ENCODE results near the gene OR1D5. TPM values are rescaled to one million over a fixed set of nuclear protein-coding genes. Genes with fewer than 3 reads are reported as not detected.
"Not testable (repeated sequence)": the region's sequence is repeated elsewhere in the genome, so short reads cannot be mapped to it uniquely, and the experiment has no call there.

OR1D5 gene
- total RNA-seq, 1 experiment from 2014 or later, result not detected

DNA sequence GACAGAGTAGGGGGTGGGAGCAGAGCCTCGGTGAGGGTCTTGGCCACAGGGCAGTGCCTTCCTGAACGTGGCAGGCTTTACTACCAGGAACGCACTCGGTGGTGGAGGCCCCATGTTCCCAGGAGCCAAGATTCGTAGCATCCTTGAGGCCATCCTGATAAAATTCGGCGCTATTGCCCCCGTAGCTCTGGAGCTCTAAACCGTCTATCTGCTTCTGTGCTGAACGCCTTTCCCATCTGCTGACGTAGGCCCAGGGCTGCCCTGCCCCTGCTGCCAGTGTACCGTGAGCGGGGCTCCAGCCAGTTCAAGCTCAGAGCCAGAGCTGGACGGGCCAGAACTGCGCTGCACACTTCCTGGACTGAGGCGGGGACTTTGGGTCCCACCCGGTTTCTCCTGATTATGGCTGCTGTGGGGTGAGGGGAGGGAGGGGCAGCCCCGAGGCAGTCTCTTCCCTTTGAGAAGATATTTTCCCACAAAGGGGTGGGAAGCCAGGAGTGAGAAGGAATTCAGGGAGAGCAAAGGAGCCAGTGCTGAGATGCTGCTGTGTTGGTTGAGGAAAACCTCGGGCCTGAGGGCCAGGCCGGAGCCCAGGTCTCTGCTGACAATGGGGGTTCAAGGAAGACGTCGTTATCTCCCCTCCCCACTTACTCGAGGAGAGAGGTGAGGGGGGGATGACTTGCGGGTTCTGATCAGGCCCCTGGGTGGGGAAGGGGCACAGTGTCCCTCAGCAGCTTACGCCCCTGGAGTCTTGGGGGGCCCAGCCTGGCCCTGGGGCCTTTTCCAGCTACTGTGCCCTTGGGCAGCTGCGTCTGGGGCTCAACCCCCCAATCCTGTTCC is 29.4 kb downstream of the OR1D5 start:
- in situ Hi-C loops (cut with HindIII; ENCODE audit: low sequenced_read_pairs), result no loop called here
- no peak for DNase-seq (ENCODE audit: low spot score)

- no peak for DNase-seq (ENCODE audit: low spot score)
- in situ Hi-C loops (cut with HindIII; ENCODE audit: low sequenced_read_pairs), result no loop called here
These were observed 30.2 kb downstream of the OR1D5 start for GRCh38 chr17:3033248-3033640.

DNA sequence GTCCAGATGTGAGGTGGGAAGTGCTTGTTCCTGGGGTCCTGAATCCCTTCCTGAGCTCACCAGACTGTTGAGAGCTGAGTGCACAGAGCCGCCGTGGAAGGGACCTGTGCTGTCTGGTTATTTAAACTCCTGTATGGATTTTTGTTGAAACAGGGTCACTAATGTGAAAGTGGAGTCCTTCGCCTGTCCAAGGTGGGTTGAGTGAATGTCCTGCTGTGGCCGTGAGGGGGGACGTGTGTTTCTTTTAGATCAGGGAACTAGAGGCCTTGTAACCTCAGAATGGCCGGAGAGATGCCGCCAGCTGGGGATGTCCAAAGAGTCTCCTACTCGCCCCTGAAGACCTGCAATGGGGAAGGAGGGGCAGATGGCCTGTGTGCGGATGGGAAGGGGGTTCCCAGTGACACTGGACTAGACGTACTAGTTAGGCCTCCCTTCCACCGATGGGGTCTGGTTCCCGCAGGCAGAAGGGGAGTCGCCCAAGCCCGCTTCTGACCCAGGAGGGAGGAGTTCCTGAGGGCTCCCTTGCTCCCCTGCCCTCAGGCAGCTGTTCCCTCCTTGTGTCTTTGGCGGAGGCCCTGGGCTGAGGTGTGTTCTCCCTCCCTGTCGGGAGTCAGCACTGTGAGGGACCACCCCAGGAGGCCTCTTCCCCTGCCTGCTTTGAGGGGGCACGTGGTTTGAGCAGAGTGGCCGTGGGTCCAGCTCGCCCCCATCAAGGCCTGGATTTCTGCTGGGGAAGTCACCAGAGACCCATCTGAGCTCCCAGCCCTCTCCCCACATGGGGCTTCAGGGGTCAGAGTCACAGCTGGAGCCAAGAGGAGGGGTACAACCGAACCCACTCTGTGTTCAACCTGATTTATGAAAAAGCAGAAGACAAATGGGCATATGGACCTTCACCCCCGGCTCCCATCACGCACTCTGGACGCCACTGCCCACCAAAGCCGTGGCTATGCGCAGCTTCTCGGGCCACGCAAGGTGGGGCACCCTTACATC is 30.9 kb downstream of the OR1D5 start:
- in situ Hi-C loops (cut with HindIII; ENCODE audit: low sequenced_read_pairs), result no loop called here
- DNase-seq (ENCODE audit: low spot score), result no peak

DNA sequence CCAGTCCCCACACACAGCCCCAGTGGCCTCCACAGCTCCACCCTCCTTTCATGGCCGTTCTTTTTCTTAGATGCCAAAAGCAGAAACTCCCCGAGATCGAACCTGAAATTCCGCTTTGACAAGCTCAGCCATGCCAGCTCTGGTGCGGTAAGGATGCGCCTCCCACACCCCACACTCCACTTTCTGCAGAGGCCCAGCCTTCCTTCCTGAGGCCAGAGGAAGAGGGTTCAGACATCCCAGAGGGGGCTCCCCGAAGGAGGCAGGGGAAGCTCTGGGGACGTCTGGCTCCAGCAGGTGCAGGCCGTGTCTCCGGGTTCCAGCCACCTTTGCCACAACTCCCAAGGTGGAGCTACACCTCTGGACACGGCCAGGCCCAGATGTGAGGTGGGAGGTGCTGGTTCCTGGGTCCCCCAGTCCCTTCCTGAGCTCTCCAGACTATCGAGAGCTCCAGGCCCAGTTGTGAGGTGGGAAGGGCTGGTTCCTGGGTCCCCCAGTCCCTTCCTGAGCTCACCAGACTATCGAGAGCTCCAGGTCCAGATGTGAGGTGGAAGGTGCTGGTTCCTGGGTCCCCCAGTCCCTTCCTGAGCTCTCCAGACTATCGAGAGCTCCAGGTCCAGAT is 32.4 kb downstream of the OR1D5 start:
- in situ Hi-C loops (cut with HindIII; ENCODE audit: low sequenced_read_pairs), result not testable (repeated sequence)

DNA sequence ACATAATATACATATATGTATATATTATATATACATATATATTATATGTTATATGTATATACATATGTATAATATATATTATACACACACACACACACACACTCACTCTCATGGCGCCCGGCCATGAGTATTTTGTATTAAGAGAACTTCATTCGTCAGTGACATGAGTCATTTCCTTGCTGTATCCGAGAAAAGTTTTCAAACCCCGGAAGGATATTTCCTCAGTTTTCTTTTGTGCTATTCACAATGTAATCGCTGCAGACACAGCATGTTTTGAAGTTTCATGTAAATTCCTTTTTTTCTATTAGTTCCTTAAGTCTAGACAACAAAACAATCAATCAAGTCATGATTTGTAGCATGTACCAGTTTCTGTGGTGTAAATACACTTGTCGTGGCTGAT is 33.3 kb downstream of the OR1D5 start:
- in situ Hi-C loops (cut with HindIII; ENCODE audit: low sequenced_read_pairs), result no loop called here
- DNase-seq (ENCODE audit: low spot score), result no peak

More for the DNA sequence above, 32.4 kb downstream of the OR1D5 start:
- not testable (repeated sequence) for DNase-seq (ENCODE audit: low spot score)

GRCh38 chr17:3029213-3029913 is 34.0 kb downstream of the OR1D5 start:
- no peak for DNase-seq (ENCODE audit: low spot score)

GRCh38 chr17:3027786-3028532 is 35.4 kb downstream of the OR1D5 start:
- DNase-seq (ENCODE audit: low spot score), result no peak
- in situ Hi-C loops (cut with HindIII; ENCODE audit: low sequenced_read_pairs), result no loop called here

More at GRCh38 chr17:3029213-3029913, 34.0 kb downstream of the OR1D5 start:
- in situ Hi-C loops (cut with HindIII; ENCODE audit: low sequenced_read_pairs), result no loop called here

- DNase-seq (ENCODE audit: low spot score), result no peak
- in situ Hi-C loops (cut with HindIII; ENCODE audit: low sequenced_read_pairs), result no loop called here
These were observed 36.3 kb downstream of the OR1D5 start for GRCh38 chr17:3026856-3027751.

- in situ Hi-C loops (cut with HindIII; ENCODE audit: low sequenced_read_pairs), result no loop called here
- DNase-seq (ENCODE audit: low spot score), result no peak
These were observed 37.1 kb downstream of the OR1D5 start for GRCh38 chr17:3026125-3026855.

GRCh38 chr17:3025421-3026124 is 37.8 kb downstream of the OR1D5 start:
- no peak for DNase-seq (ENCODE audit: low spot score)
- in situ Hi-C loops (cut with HindIII; ENCODE audit: low sequenced_read_pairs), result no loop called here

DNA sequence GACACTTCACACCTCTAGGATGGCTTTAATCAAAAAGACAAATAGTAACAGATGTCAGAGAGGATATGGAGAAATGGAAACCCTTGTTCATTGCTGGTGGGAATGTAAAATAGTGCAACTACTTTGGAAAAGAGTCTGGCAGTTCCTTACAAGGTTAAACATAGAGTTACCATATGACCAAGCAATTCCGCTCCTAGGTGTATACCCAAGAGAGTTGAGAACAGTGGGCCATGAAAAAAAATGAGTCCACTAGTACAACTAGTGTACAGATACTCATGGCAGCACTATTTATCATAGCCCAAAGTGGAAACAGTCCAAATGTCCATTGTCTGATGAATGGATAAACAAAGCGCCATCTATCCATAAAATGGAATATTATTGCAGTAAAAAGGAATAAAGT is 39.1 kb downstream of the OR1D5 start:
- no peak for DNase-seq (ENCODE audit: low spot score)
- in situ Hi-C loops (cut with HindIII; ENCODE audit: low sequenced_read_pairs), result no loop called here

- DNase-seq (ENCODE audit: low spot score), result no peak
- in situ Hi-C loops (cut with HindIII; ENCODE audit: low sequenced_read_pairs), result no loop called here
These were observed 41.2 kb downstream of the OR1D5 start for GRCh38 chr17:3022197-3022596.

GRCh38 chr17:3020381-3020780 is 43.0 kb downstream of the OR1D5 start:
- no peak for DNase-seq (ENCODE audit: low spot score)
- in situ Hi-C loops (cut with HindIII; ENCODE audit: low sequenced_read_pairs), result no loop called here

GRCh38 chr17:3019761-3020160 is 43.6 kb downstream of the OR1D5 start:
- DNase-seq (ENCODE audit: low spot score), result peak; percentile 36
- in situ Hi-C loops (cut with HindIII; ENCODE audit: low sequenced_read_pairs), result no loop called here

- no peak for DNase-seq (ENCODE audit: low spot score)
- in situ Hi-C loops (cut with HindIII; ENCODE audit: low sequenced_read_pairs), result no loop called here
These were observed 45.5 kb downstream of the OR1D5 start for GRCh38 chr17:3017936-3018335.

DNA sequence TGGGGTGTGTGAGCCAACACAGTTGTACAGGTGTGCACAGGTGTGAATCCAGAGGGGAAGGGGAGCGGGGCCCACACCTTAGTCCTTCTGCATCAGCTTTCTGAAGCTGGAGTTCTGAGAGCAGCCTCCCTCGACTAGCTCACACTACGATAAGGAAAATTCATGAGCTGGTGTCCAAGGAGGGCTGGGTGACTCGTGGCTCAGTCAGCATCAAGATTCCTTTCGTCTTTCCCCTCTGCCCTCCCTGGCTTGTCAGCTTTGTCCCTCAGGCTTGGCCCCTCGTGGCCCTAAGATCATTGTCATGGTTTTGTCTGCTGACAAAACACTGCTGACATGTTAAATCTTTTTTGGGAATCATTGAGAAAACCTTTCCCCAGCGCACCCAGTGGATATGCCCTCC is 47.5 kb downstream of the OR1D5 start:
- no peak for DNase-seq (ENCODE audit: low spot score)
- in situ Hi-C loops (cut with HindIII; ENCODE audit: low sequenced_read_pairs), result no loop called here

Measured in G401 (cell line).